HepG2 (cell line): Measurements from ENCODE around the gene GBP6. TPM values are rescaled to one million over a fixed set of nuclear protein-coding genes. Genes with fewer than 3 reads are reported as not detected.

Source experiments
- ARID3A ChIP-seq: IDR thresholded peaks from 2 replicates; pipeline ENCODE4 v1.6.1; 2012; ENCODE audit warnings: low read depth, low read length, improper control_type of control experiment
- ARID5B ChIP-seq: IDR thresholded peaks from 2 replicates; pipeline ENCODE4 v1.4.0; 2020; ENCODE audit warnings: mild to moderate bottlenecking, missing genetic modification reagents
- EHMT2 ChIP-seq: fragments of 200-600 bp; sonication (generic); IDR thresholded peaks from 2 replicates; pipeline ENCODE4 v1.7.0; 2017; ENCODE audit warnings: antibody characterized with exemption, low read depth, low read length, borderline replicate concordance
- FOXK2 ChIP-seq: fragments of 450-650 bp; IDR thresholded peaks from 2 replicates; pipeline ENCODE4 v1.6.1; 2016
- HMG20A ChIP-seq: IDR thresholded peaks from 2 replicates; pipeline ENCODE4 v1.6.1; 2016; ENCODE audit warnings: borderline replicate concordance
- KDM1A ChIP-seq: IDR thresholded peaks from 2 replicates; pipeline ENCODE4 v1.6.1; 2016; ENCODE audit warnings: missing compliant biosample characterization
- KLF6 ChIP-seq: IDR thresholded peaks from 2 replicates; pipeline ENCODE4 v1.8.0; 2016; ENCODE audit warnings: missing biosample characterization, missing genetic modification reagents
- KLF9 ChIP-seq: IDR thresholded peaks from 2 replicates; pipeline ENCODE4 v1.6.1; 2016; ENCODE audit warnings: low read depth
- MBD4 ChIP-seq: IDR thresholded peaks from 2 replicates; pipeline ENCODE4 v1.6.1; 2012; ENCODE audit warnings: low read length, inconsistent platforms, borderline replicate concordance
- MBNL3 ChIP-seq: fragments of 250-450 bp; sonication (Bioruptor Pico); conservative IDR thresholded peaks from 2 replicates; pipeline ENCODE4 v1.8.0; 2022; ENCODE audit warnings: mild to moderate bottlenecking, inconsistent platforms
- MTF2 ChIP-seq: sonication (generic); formaldehyde crosslinking; IDR thresholded peaks from 2 replicates; pipeline ENCODE4 v1.5.0; 2020; ENCODE audit warnings: missing genetic modification reagents, borderline replicate concordance
- NFE2L2 ChIP-seq: fragments of 150-350 bp; IDR thresholded peaks from 2 replicates; pipeline ENCODE4 v1.6.1; 2014; ENCODE audit warnings: low read length
- POLR2A ChIP-seq, 2 experiments: IDR thresholded peaks; 2 replicates each; pipeline ENCODE4 v1.6.1; 2011; ENCODE audit warnings: low read depth in 2 of 2, low read length in 2 of 2, mild to moderate bottlenecking in 1 of 2, moderate library complexity in 1 of 2; ENCODE audit not compliant: insufficient read depth in 1 of 2
- SPEN ChIP-seq: sonication (generic); formaldehyde crosslinking; IDR thresholded peaks from 2 replicates; pipeline ENCODE4 v1.5.1; 2020; ENCODE audit warnings: low read depth, mild to moderate bottlenecking, missing genetic modification reagents
- TEF ChIP-seq: sonication (generic); formaldehyde crosslinking; IDR thresholded peaks from 2 replicates; pipeline ENCODE4 v1.5.0; 2020; ENCODE audit warnings: missing genetic modification reagents
- U2AF2 ChIP-seq: fragments of 200-400 bp; formaldehyde crosslinking; IDR thresholded peaks from 2 replicates; pipeline ENCODE4 v1.6.1; 2017; ENCODE audit warnings: low read depth, mild to moderate bottlenecking, low read length
- ZBTB39 ChIP-seq: sonication (generic); formaldehyde crosslinking; IDR thresholded peaks from 2 replicates; pipeline ENCODE4 v1.5.0; 2020; ENCODE audit warnings: missing genetic modification reagents
- ZNF205 ChIP-seq: IDR thresholded peaks from 2 replicates; pipeline ENCODE4 v1.6.1; 2018; ENCODE audit warnings: missing biosample characterization, missing genetic modification reagents
- ZNF263 ChIP-seq: sonication (generic); formaldehyde crosslinking; IDR thresholded peaks from 2 replicates; pipeline ENCODE4 v1.4.0; 2020; ENCODE audit warnings: missing genetic modification reagents
- ZNF549 ChIP-seq: sonication (generic); formaldehyde crosslinking; IDR thresholded peaks from 2 replicates; pipeline ENCODE4 v1.5.0; 2020; ENCODE audit warnings: missing genetic modification reagents
- ZNF660 ChIP-seq: sonication (generic); formaldehyde crosslinking; IDR thresholded peaks from 2 replicates; pipeline ENCODE4 v1.5.1; 2020; ENCODE audit warnings: mild to moderate bottlenecking, low read depth, missing genetic modification reagents, borderline replicate concordance
- ZNF678 ChIP-seq: sonication (generic); formaldehyde crosslinking; IDR thresholded peaks from 2 replicates; pipeline ENCODE4 v1.4.0; 2020; ENCODE audit warnings: mild to moderate bottlenecking, missing genetic modification reagents
- ZNF737 ChIP-seq: sonication (generic); formaldehyde crosslinking; IDR thresholded peaks from 2 replicates; pipeline ENCODE4 v1.5.0; 2020; ENCODE audit warnings: missing genetic modification reagents, mild to moderate bottlenecking, borderline replicate concordance
- ZNF790 ChIP-seq: sonication (generic); formaldehyde crosslinking; IDR thresholded peaks from 2 replicates; pipeline ENCODE4 v1.8.0; 2022; ENCODE audit warnings: missing genetic modification reagents, mild to moderate bottlenecking, borderline replicate concordance
- polyA plus RNA-seq, 8 experiments: library from polyadenylated mRNA; depleted of rRNA in 3 of 8; stranded (reverse) in 7 of 8; unstranded in 1 of 8; fragments of >200 nt; fragmentation: Illumina TruSeq in 4 of 8; extraction: Trizol in 4 of 8; gene quantifications; 2 replicates each; pipeline versions ENCODE4 v1.2.1 to v1.2.3, GENCODE V29; 2011 to 2016; ENCODE audit warnings: low read depth in 4 of 8, missing spikeins in 1 of 8, mixed read lengths in 1 of 8; ENCODE audit not compliant: insufficient read depth in 1 of 8
- total RNA-seq, 5 experiments: library from RNA; depleted of rRNA; stranded (reverse); fragments of >200 nt; fragmentation: Illumina TruSeq; extraction: Trizol; gene quantifications; 2 replicates each; pipeline ENCODE4 v1.2.3, GENCODE V29; 2016; ENCODE audit warnings: low read depth in 1 of 5

GBP6 gene
- total and polyA plus RNA-seq, 2 of the 13 experiments (the other 11 are each of a cell fraction or from before 2014, with no cell fraction given) = not detected

GRCh38 chr1:89356658-89357400 is 7.0 kb upstream of the GBP6 start (continued):
- no peak for TF ChIP-seq ZNF737 (CRISPR knock-in tag)
- no peak for TF ChIP-seq KLF6 (CRISPR knock-in tag)
- TF ChIP-seq U2AF2 = no peak
- TF ChIP-seq TEF (CRISPR knock-in tag) = no peak
- TF ChIP-seq ZNF678 (CRISPR knock-in tag) = no peak
- no peak for TF ChIP-seq SPEN (CRISPR knock-in tag)
- no peak for TF ChIP-seq ZNF790 (CRISPR knock-in tag)
- TF ChIP-seq FOXK2 = no peak
- no peak for TF ChIP-seq KLF9
- TF ChIP-seq HMG20A = peak; percentile 74
- TF ChIP-seq ZNF549 (CRISPR knock-in tag) = no peak
- no peak for TF ChIP-seq EHMT2
- TF ChIP-seq MBNL3 = no peak
- TF ChIP-seq ARID5B = peak; percentile 93
- no peak for TF ChIP-seq POLR2A (IDR thresholded peaks at IDR 0.05; ENCODE audit: insufficient read depth in 1 of 2, low read depth in 2 of 2, low read length in 2 of 2)
- TF ChIP-seq ZNF660 = no peak
- peak; percentile 37; the same call in 1 of the 2 replicates for TF ChIP-seq ARID3A
- no peak for TF ChIP-seq NFE2L2
- no peak for TF ChIP-seq KDM1A
- no peak for TF ChIP-seq ZBTB39 (CRISPR knock-in tag)
- TF ChIP-seq MTF2 (CRISPR knock-in tag) = no peak
- no peak for TF ChIP-seq ZNF263
- peak; percentile 64 for TF ChIP-seq ZNF205 (CRISPR knock-in tag)
- TF ChIP-seq MBD4 = no peak; the same call in 1 of the 2 replicates
